Gastrocnemius medialis (tissue), 4 donors: ENCODE measurements around the gene HIVEP1.

Source experiments
- POLR2A ChIP-seq, 2 donors: fragments of 450-650 bp; IDR thresholded peaks; one replicate each; pipeline ENCODE4 v1.6.1; 2017; ENCODE audit warnings: antibody characterized with exemption in 2 of 2, mild to moderate bottlenecking in 2 of 2, moderate library complexity in 2 of 2
- TF ChIP-seq, protein P1 (sequence below), 5 experiments: fragments of 450-650 bp in 3 of 5; fragments of 200-600 bp in 2 of 5; sonication (generic) in 2 of 5; IDR thresholded peaks in 4 of 5; conservative IDR thresholded peaks in 1 of 5; 1 replicate in 4 of 5; 2 replicates in 1 of 5; pipeline ENCODE4 v1.5.1; 2016 to 2019; ENCODE audit warnings: antibody characterized with exemption in 5 of 5, mild to moderate bottlenecking in 3 of 5, moderate library complexity in 3 of 5

DNA sequence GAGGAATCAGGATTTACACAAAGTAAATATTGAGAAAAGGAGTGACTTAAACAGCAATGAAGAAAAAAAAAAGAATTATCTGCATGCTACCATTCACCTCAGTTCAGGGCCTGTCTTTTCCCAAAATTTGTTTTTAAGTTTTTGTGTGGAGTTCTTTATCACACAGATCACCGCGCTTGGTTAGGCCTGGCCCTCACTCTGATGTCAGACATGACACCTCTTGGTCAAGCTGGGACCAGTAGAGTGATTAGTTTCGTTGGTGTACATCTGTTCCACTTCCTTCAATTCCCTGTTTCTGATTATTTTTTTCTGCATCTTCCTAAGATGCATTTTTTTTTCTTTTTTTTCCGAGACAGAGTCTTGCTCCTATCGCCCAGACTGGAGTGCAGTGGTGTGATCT, 34.9 kb upstream of the HIVEP1 start:
- TF ChIP-seq, protein P1, sequence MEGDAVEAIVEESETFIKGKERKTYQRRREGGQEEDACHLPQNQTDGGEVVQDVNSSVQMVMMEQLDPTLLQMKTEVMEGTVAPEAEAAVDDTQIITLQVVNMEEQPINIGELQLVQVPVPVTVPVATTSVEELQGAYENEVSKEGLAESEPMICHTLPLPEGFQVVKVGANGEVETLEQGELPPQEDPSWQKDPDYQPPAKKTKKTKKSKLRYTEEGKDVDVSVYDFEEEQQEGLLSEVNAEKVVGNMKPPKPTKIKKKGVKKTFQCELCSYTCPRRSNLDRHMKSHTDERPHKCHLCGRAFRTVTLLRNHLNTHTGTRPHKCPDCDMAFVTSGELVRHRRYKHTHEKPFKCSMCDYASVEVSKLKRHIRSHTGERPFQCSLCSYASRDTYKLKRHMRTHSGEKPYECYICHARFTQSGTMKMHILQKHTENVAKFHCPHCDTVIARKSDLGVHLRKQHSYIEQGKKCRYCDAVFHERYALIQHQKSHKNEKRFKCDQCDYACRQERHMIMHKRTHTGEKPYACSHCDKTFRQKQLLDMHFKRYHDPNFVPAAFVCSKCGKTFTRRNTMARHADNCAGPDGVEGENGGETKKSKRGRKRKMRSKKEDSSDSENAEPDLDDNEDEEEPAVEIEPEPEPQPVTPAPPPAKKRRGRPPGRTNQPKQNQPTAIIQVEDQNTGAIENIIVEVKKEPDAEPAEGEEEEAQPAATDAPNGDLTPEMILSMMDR (IDR thresholded peaks at IDR 0.05 in 4 of 5, conservative IDR thresholded peaks at IDR 0.05 in 1 of 5) = no peak
- no peak for TF ChIP-seq POLR2A (IDR thresholded peaks at IDR 0.05)
